H1 (cell line): Measurements from ENCODE around the gene GPR15LG. TPM values are rescaled to one million over a fixed set of nuclear protein-coding genes. Genes with fewer than 3 reads are reported as not detected.

Source experiments
- CTCF ChIA-PET: fragments of 300-600 bp; sonication (Branson Sonifier 250); formaldehyde crosslinking; loops from one replicate; lab custom pipeline; 2021; ENCODE audit not compliant: partially characterized antibody; lab: Charles Lee
- POLR2A ChIA-PET: fragments of 300-600 bp; sonication (Branson Sonifier 250); formaldehyde crosslinking; loops from one replicate; lab custom pipeline; 2021; ENCODE audit warnings: inconsistent platforms; ENCODE audit not compliant: partially characterized antibody; lab: Charles Lee
- DNase-seq, 2 experiments: peaks; one replicate each; pipeline versions ENCODE4 v3.0.0 to v3.0.0-alpha.2; 2010 to 2022; ENCODE audit warnings: low spot score in 2 of 2, low read depth in 1 of 2, mixed read lengths in 1 of 2
- FAIRE-seq: peaks from 2 replicates; lab custom pipeline; 2011; peaks lifted over from hg19 to GRCh38; lab: Jason Lieb, UNC
- H2AFZ ChIP-seq: 2 replicates; pipeline ENCODE4 v1.8.1; 2012; ENCODE audit warnings: low read length, inconsistent platforms
- H2AK5ac ChIP-seq: 2 replicates; pipeline ENCODE4 v1.6.1; 2013; ENCODE audit warnings: low read depth, low read length
- H2BK120ac ChIP-seq: replicated peaks from 2 replicates; pipeline ENCODE3; 2013; ENCODE audit warnings: low read depth, low read length, inconsistent platforms
- H2BK12ac ChIP-seq: 2 replicates; pipeline ENCODE4 v1.6.1; 2013; ENCODE audit warnings: low read depth, low read length
- H2BK15ac ChIP-seq: 2 replicates; pipeline ENCODE4 v1.6.1; 2013; ENCODE audit warnings: low read length
- H2BK20ac ChIP-seq: 2 replicates; pipeline ENCODE4 v1.6.1; 2013; ENCODE audit warnings: low read length
- H2BK5ac ChIP-seq: 2 replicates; pipeline ENCODE4 v1.6.1; 2013; ENCODE audit warnings: low read depth, low read length
- H3K14ac ChIP-seq: 2 replicates; pipeline ENCODE4 v1.6.1; 2013; ENCODE audit warnings: inconsistent platforms; ENCODE audit not compliant: insufficient read length
- H3K18ac ChIP-seq: 2 replicates; pipeline ENCODE4 v1.6.1; 2013; ENCODE audit warnings: low read length; ENCODE audit errors: extremely low read depth
- H3K23ac ChIP-seq: 2 replicates; pipeline ENCODE4 v1.6.1; 2013; ENCODE audit warnings: inconsistent platforms; ENCODE audit not compliant: insufficient read length
- H3K23me2 ChIP-seq: 2 replicates; pipeline ENCODE4 v1.6.1; 2013; ENCODE audit warnings: low read depth, low read length
- H3K27ac ChIP-seq: 2 replicates; pipeline ENCODE4 v1.6.1; 2011; ENCODE audit warnings: low read depth, low read length, inconsistent platforms
- H3K27me3 ChIP-seq, 4 experiments: replicated peaks in 1 of 4; 1 replicate in 1 of 4; 2 replicates in 3 of 4; pipeline versions ENCODE4 v1.6.1 to v1.8.1; 2011 to 2013; ENCODE audit warnings: low read length in 3 of 4, mild to moderate bottlenecking in 3 of 4, inconsistent platforms in 2 of 4, mixed read lengths in 2 of 4, moderate library complexity in 1 of 4; ENCODE audit not compliant: control insufficient read depth in 3 of 4, insufficient read depth in 3 of 4; ENCODE audit errors: extremely low read depth in 1 of 4
- H3K36me3 ChIP-seq, 4 experiments: 2 replicates each; pipeline versions ENCODE4 v1.6.1 to v1.8.1; 2011 to 2013; ENCODE audit warnings: mild to moderate bottlenecking in 4 of 4, low read length in 3 of 4, moderate library complexity in 2 of 4, control low read depth in 1 of 4, inconsistent platforms in 1 of 4; ENCODE audit not compliant: insufficient read depth in 4 of 4, control insufficient read depth in 2 of 4
- H3K4ac ChIP-seq: replicated peaks from 2 replicates; pipeline ENCODE3; 2013; ENCODE audit warnings: low read length, low read depth, mixed read lengths, inconsistent platforms; ENCODE audit not compliant: insufficient read length
- H3K4me1 ChIP-seq, 4 experiments: replicated peaks in 1 of 4; 1 replicate in 1 of 4; 2 replicates in 3 of 4; pipeline versions ENCODE4 v1.6.1 to v1.8.1; 2011 to 2013; ENCODE audit warnings: low read length in 3 of 4, inconsistent platforms in 2 of 4, mixed read lengths in 1 of 4; ENCODE audit not compliant: insufficient read depth in 4 of 4, control insufficient read depth in 3 of 4
- H3K4me2 ChIP-seq, 2 experiments: 2 replicates each; pipeline versions ENCODE4 v1.6.1 to v1.8.1; 2011 to 2013; ENCODE audit warnings: low read depth in 2 of 2, low read length in 2 of 2, control low read depth in 1 of 2, inconsistent platforms in 1 of 2, mild to moderate bottlenecking in 1 of 2; ENCODE audit not compliant: insufficient read depth in 1 of 2
- H3K4me3 ChIP-seq, 4 experiments: fragments of 200-600, 300-600 bp in 1 of 4; sonication (generic), shearing (Covaris generic), sonication (Bioruptor Twin) in 1 of 4; 2 replicates each; pipeline versions ENCODE4 v1.5.1 to v1.8.1; 2011 to 2016; ENCODE audit warnings: low read length in 4 of 4, low read depth in 3 of 4, control low read depth in 2 of 4, inconsistent platforms in 2 of 4, mild to moderate bottlenecking in 2 of 4, mixed read lengths in 1 of 4, moderate library complexity in 1 of 4; ENCODE audit not compliant: insufficient read depth in 2 of 4; ENCODE audit errors: extremely low read depth in 1 of 4
- H3K56ac ChIP-seq: replicated peaks from 2 replicates; pipeline ENCODE3; 2013; ENCODE audit warnings: low read depth, mild to moderate bottlenecking, mixed read lengths, low read length, inconsistent platforms; ENCODE audit not compliant: insufficient read length
- H3K79me1 ChIP-seq: 2 replicates; pipeline ENCODE4 v1.6.1; 2013; ENCODE audit warnings: low read depth, low read length, control low read depth
- H3K79me2 ChIP-seq, 2 experiments: 2 replicates each; pipeline versions ENCODE4 v1.6.1 to v1.8.1; 2012 to 2013; ENCODE audit warnings: low read length in 2 of 2, mild to moderate bottlenecking in 2 of 2, inconsistent platforms in 1 of 2; ENCODE audit not compliant: insufficient read depth in 2 of 2, control insufficient read depth in 1 of 2
- H3K9ac ChIP-seq, 4 experiments: replicated peaks in 1 of 4; 1 replicate in 1 of 4; 2 replicates in 3 of 4; pipeline versions ENCODE4 v1.6.1 to v1.8.1; 2011 to 2013; ENCODE audit warnings: low read depth in 3 of 4, low read length in 3 of 4, control low read depth in 2 of 4, mild to moderate bottlenecking in 2 of 4, moderate library complexity in 2 of 4, inconsistent platforms in 1 of 4; ENCODE audit errors: extremely low read depth in 1 of 4
- H3K9me3 ChIP-seq, 2 experiments: 2 replicates each; pipeline versions ENCODE4 v1.6.1 to v1.8.1; 2012 to 2013; ENCODE audit warnings: mild to moderate bottlenecking in 2 of 2, moderate library complexity in 2 of 2, control low read depth in 1 of 2, inconsistent platforms in 1 of 2, low read depth in 1 of 2, low read length in 1 of 2, mixed read lengths in 1 of 2; ENCODE audit not compliant: insufficient read depth in 2 of 2
- H4K20me1 ChIP-seq, 2 experiments: replicated peaks in 1 of 2; 2 replicates each; pipeline versions ENCODE3 to v1.8.1; 2011 to 2013; ENCODE audit warnings: inconsistent platforms in 2 of 2, low read length in 2 of 2, mild to moderate bottlenecking in 1 of 2; ENCODE audit not compliant: insufficient read depth in 2 of 2, control insufficient read depth in 1 of 2
- H4K5ac ChIP-seq: 2 replicates; pipeline ENCODE4 v1.6.1; 2013; ENCODE audit warnings: low read length, low read depth, mixed read lengths, inconsistent platforms; ENCODE audit not compliant: insufficient read length
- H4K8ac ChIP-seq: 2 replicates; pipeline ENCODE4 v1.8.0; 2013; ENCODE audit warnings: mild to moderate bottlenecking, moderate library complexity, low read length, inconsistent platforms; ENCODE audit not compliant: insufficient read depth; ENCODE audit errors: extremely low read depth
- H4K91ac ChIP-seq: replicated peaks from 2 replicates; pipeline ENCODE3; 2013; ENCODE audit warnings: low read length, mixed read lengths, inconsistent platforms; ENCODE audit not compliant: insufficient read length
- BCL11A ChIP-seq, 2 experiments: IDR thresholded peaks; one replicate each; pipeline ENCODE4 v1.6.1; 2011; ENCODE audit warnings: low read depth in 2 of 2, low read length in 2 of 2, mild to moderate bottlenecking in 2 of 2
- EGR1 ChIP-seq: IDR thresholded peaks from 2 replicates; pipeline ENCODE4 v1.6.1; 2011; ENCODE audit warnings: low read depth, low read length, borderline replicate concordance
- WGBS, 2 experiments: shearing (Covaris generic) in 1 of 2; methylation state at CpG; one replicate each; pipeline versions ENCODE4 v1.1.6 to v1.1.7; 2013 to 2015; ENCODE audit warnings: low lambda C conversion rate in 2 of 2, mixed read lengths in 2 of 2, inconsistent platforms in 1 of 2, low coverage in 1 of 2, missing lambda C conversion rate in 1 of 2; ENCODE audit not compliant: insufficient replicate concordance in 2 of 2, insufficient coverage in 1 of 2, insufficient read length in 1 of 2; ENCODE audit errors: extremely low coverage in 1 of 2, missing lambda C conversion rate in 1 of 2; 5-methylcytosine and 5-hydroxymethylcytosine counted together
- long read RNA-seq, 2 experiments: library from RNA in 1 of 2; library from capped mRNA in 1 of 2; stranded (forward); transcript quantifications; one replicate each; pipeline ENCODE4 v2.0.0, GENCODE V29; 2021; ENCODE audit warnings: inconsistent platforms in 1 of 2
- polyA minus RNA-seq, 3 experiments: library from RNA; depleted of rRNA, polyadenylated mRNA; stranded (reverse); fragments of >200 nt; gene quantifications; 1 replicate in 2 of 3; 2 replicates in 1 of 3; pipeline ENCODE4 v1.2.3, GENCODE V29; 2011
- polyA plus RNA-seq, 7 experiments: library from polyadenylated mRNA; depleted of rRNA in 3 of 7; stranded (reverse) in 5 of 7; unstranded in 2 of 7; fragments of >200 nt in 5 of 7; fragments of 200-250 nt in 2 of 7; gene quantifications; 1 replicate in 5 of 7; 2 replicates in 1 of 7; 4 replicates in 1 of 7; pipeline versions ENCODE4 v1.2.1 to v1.2.3, GENCODE V29; 2011 to 2013; ENCODE audit warnings: missing spikeins in 2 of 7, mixed read lengths in 2 of 7
- total RNA-seq: library from RNA; stranded (reverse); fragmentation: NEBNext Ultra II Directional; extraction: Animal tissue kit (Norgen Biotek cat#: 25700); gene quantifications from 2 replicates; pipeline ENCODE4 v1.2.1, GENCODE V29; 2021
- TF ChIP-seq, protein P1 (sequence below): IDR thresholded peaks from 2 replicates; pipeline ENCODE4 v1.6.1; 2011; ENCODE audit warnings: low read depth, mild to moderate bottlenecking, low read length; ENCODE audit not compliant: insufficient read depth

Gene GPR15LG
- total RNA-seq (not detected in 2 replicates), polyA plus RNA-seq (2011; rRNA removed) (not detected in 2 replicates), polyA minus RNA-seq (2011; rRNA and poly(A)+ RNA removed) (not detected in 2 replicates)
- polyA plus RNA-seq (2011; cell fraction: cytosol; rRNA removed) = not detected
- polyA plus RNA-seq (2011; cell fraction: nucleus; rRNA removed) = not detected
- not detected in 4 replicates for polyA plus RNA-seq (2012, experiment 1 of 2)
- not detected for polyA plus RNA-seq (2012, experiment 2 of 2)
- not detected for polyA plus RNA-seq (2013, experiment 1 of 2)
- polyA plus RNA-seq (2013, experiment 2 of 2) = not detected
- not detected for polyA minus RNA-seq (2011; cell fraction: cytosol; rRNA and poly(A)+ RNA removed)
- polyA minus RNA-seq (2011; cell fraction: nucleus; rRNA and poly(A)+ RNA removed) = not detected
- long read RNA-seq, experiment 1 = 0 reads
- long read RNA-seq, experiment 2 = 0 reads

DNA sequence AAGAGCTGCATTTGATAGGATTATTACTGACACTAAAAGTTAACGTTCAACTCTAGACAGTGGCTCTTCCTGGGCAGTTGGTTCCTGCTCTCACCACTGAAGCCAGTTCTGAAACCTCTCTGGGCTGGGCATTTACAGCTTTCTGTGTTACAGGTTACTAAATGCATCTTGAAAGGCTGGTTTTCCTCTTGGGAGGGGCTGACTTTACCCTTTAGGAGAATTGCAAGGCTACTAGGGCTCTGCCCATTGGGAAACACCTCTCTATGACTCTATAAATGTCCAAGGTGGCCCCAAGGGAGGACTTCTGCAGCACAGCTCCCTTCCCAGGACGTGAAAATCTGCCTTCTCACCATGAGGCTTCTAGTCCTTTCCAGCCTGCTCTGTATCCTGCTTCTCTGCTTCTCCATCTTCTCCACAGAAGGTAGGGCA, at the start of gene GPR15LG:
GPR15LG (plus strand) TSS at position 301 of the 429 bp plus-strand sequence; CDS start at position 352, 51 bp downstream.
- H3K79me1 ChIP-seq = no peaks in the 10 kb centered on the region

More for the DNA sequence above, at the start of gene GPR15LG:
- FAIRE-seq = no peak
- peaks cover 0 to 7% of the 10 kb centered on the region in 2 experiments for H4K20me1 ChIP-seq
- no peak within 1 kb of the TSS for H3K9ac ChIP-seq
- POLR2A ChIA-PET = interaction anchor here (1.0 kb wide), 1 partner anchor 35 kb away, joined by 4 read pairs; the partner anchor contains the start of gene GHITM
- no peak within 1 kb of the TSS for H2BK120ac ChIP-seq
- H3K4me2 ChIP-seq = no peak within 1 kb of the TSS
- no peak within 1 kb of the TSS for H3K4ac ChIP-seq
- no peak within 1 kb of the TSS for H2BK5ac ChIP-seq
- H2BK20ac ChIP-seq = no peak within 1 kb of the TSS
- CTCF ChIA-PET = interaction anchor here (0.6 to 1.6 kb wide), 5 partner anchors 9 to 147 kb away, joined by 3 to 5 read pairs (median 3); no protein-coding TSS in a partner anchor
- no peaks in the 10 kb centered on the region for H3K79me2 ChIP-seq
- H2BK12ac ChIP-seq = no peak within 1 kb of the TSS; the same call in 1 of the 2 replicates
- no peak within 1 kb of the TSS for H4K91ac ChIP-seq
- H2AFZ ChIP-seq = no peak within 1 kb of the TSS
- no peak within 1 kb of the TSS for H2AK5ac ChIP-seq
- no peak within 1 kb of the TSS for H4K8ac ChIP-seq
- H3K27ac ChIP-seq = no peak within 1 kb of the TSS
- H3K36me3 ChIP-seq = no peaks in the 10 kb centered on the region
- H3K56ac ChIP-seq = no peak within 1 kb of the TSS
- DNase-seq = no peak
- no peak within 1 kb of the TSS for H3K14ac ChIP-seq
- H3K18ac ChIP-seq = no peak within 1 kb of the TSS
- TF ChIP-seq BCL11A (IDR thresholded peaks at IDR 0.05; ENCODE audit: low read depth in 2 of 2, low read length in 2 of 2) = no peak
- TF ChIP-seq EGR1 = no peak
- TF ChIP-seq, protein P1, sequence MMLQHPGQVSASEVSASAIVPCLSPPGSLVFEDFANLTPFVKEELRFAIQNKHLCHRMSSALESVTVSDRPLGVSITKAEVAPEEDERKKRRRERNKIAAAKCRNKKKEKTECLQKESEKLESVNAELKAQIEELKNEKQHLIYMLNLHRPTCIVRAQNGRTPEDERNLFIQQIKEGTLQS = no peak
- no peak within 1 kb of the TSS for H3K23ac ChIP-seq
- 0 out of 2 replicates have a peak within 1 kb of the TSS, but pooled peaks have one; percentile 81 for H2BK15ac ChIP-seq
- 90% methylated on average over 2 of the region's 2 CpGs; no CpG with 5 or more reads in 1 of the 2 experiments for WGBS, 2 experiments
- no peak within 1 kb of the TSS for H3K4me3 ChIP-seq
- peaks cover 9% of the 10 kb centered on the region for H3K23me2 ChIP-seq
- H3K27me3 ChIP-seq = no peaks in the 10 kb centered on the region
- no peaks in the 10 kb centered on the region for H3K9me3 ChIP-seq
- no peaks in the 10 kb centered on the region; a peak in 1 of 7 replicates for H3K4me1 ChIP-seq
- H4K5ac ChIP-seq = no peak within 1 kb of the TSS
